Non-pigmented ciliary epithelial cell (primary cell): ENCODE results near the gene ST3GAL2.
"Not testable (repeated sequence)": the region's sequence is repeated elsewhere in the genome, so short reads cannot be mapped to it uniquely, and the experiment has no call there.

Experiments
- DNase-seq: peaks from one replicate; pipeline ENCODE4 v3.0.0-alpha.2; 2010; ENCODE audit warnings: low read depth

The ST3GAL2 gene

GRCh38 chr16:70386289-70386986 is 52.5 kb downstream of the ST3GAL2 start:
- not testable (repeated sequence) for DNase-seq

GRCh38 chr16:70383421-70383960 is 55.4 kb downstream of the ST3GAL2 start:
- DNase-seq: no peak

- DNase-seq: no peak
Observed at GRCh38 chr16:70381604-70382342, 57.1 kb downstream of the ST3GAL2 start.

- DNase-seq: peak; percentile 86
Observed at GRCh38 chr16:70380919-70381603, 57.8 kb downstream of the ST3GAL2 start.

- peak; percentile 60 for DNase-seq
Observed at GRCh38 chr16:70380248-70380918, 58.5 kb downstream of the ST3GAL2 start.

- DNase-seq: no peak
Observed at GRCh38 chr16:70378869-70379493, 59.9 kb downstream of the ST3GAL2 start.

- DNase-seq: no peak
Observed at GRCh38 chr16:70377782-70378181, 61.1 kb downstream of the ST3GAL2 start.

GRCh38 chr16:70375636-70376611 is 63.0 kb downstream of the ST3GAL2 start:
- DNase-seq: no peak

GRCh38 chr16:70374213-70374612 is 64.7 kb downstream of the ST3GAL2 start:
- DNase-seq: no peak

GRCh38 chr16:70372921-70373728 is 65.8 kb downstream of the ST3GAL2 start:
- DNase-seq: no peak

GRCh38 chr16:70370924-70371323 is 68.0 kb downstream of the ST3GAL2 start:
- no peak for DNase-seq

- DNase-seq: not testable (repeated sequence)
Observed at GRCh38 chr16:70370145-70370544, 68.8 kb downstream of the ST3GAL2 start.

GRCh38 chr16:70364399-70364798 is 74.5 kb downstream of the ST3GAL2 start:
- DNase-seq: no peak

- DNase-seq: no peak
Observed at GRCh38 chr16:70359552-70359951, 79.3 kb downstream of the ST3GAL2 start.

GRCh38 chr16:70349783-70350182 is 89.1 kb downstream of the ST3GAL2 start:
- DNase-seq: no peak

- no peak for DNase-seq
Observed at GRCh38 chr16:70348991-70349390, 89.9 kb downstream of the ST3GAL2 start.

GRCh38 chr16:70345840-70346239 is 93.1 kb downstream of the ST3GAL2 start:
- DNase-seq: no peak

GRCh38 chr16:70342016-70342415 is 96.9 kb downstream of the ST3GAL2 start:
- no peak for DNase-seq

GRCh38 chr16:70341600-70341999 is 97.3 kb downstream of the ST3GAL2 start:
- no peak for DNase-seq

- no peak for DNase-seq
Observed at GRCh38 chr16:70337814-70338213, 101.1 kb downstream of the ST3GAL2 start.
